NCI-H460 (cell line): Measurements from ENCODE around the gene SSR1. TPM values are rescaled to one million over a fixed set of nuclear protein-coding genes. Genes with fewer than 3 reads are reported as not detected.
"Not testable (repeated sequence)": the region's sequence is repeated elsewhere in the genome, so short reads cannot be mapped to it uniquely, and the experiment has no call there.

Experiments used
- DNase-seq: peaks from one replicate; pipeline ENCODE4 v3.0.0-alpha.2; 2016; ENCODE audit warnings: low read depth; ENCODE audit errors: extremely low read depth
- total RNA-seq: library from RNA; depleted of rRNA; stranded (reverse); fragments of >200 nt; shearing (Covaris generic); gene quantifications from 2 replicates; pipeline ENCODE4 v1.2.3, GENCODE V29; 2014

Gene SSR1
- total RNA-seq, 1 experiment from 2014 or later = 141 TPM

GRCh38 chr6:7283676-7284075, 29.3 kb downstream of the SSR1 start:
- DNase-seq = no peak

GRCh38 chr6:7282097-7282906, 30.7 kb downstream of the SSR1 start:
- no peak for DNase-seq

- no peak for DNase-seq
Observed at GRCh38 chr6:7276199-7276524, 36.8 kb downstream of the SSR1 start.

DNA sequence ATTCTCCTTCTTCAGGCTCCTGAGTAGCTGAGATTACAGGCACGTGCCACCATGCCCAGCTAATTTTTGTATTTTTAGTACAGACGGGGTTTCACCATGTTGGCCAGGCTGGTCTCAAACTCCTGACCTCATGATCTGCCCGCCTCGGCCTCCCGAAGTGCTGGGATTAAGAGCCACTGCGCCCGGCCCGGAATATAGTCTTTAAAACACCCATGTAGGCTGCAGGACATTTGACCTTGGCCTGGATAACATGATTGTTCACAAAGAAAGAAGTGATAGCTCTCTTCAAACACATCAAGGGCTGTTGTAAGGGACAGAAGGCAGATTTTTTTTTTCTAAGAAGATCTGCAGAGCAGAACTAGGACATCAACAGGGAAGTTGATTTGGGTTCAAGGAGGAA, 38.5 kb downstream of the SSR1 start:
- DNase-seq = not testable (repeated sequence)

DNA sequence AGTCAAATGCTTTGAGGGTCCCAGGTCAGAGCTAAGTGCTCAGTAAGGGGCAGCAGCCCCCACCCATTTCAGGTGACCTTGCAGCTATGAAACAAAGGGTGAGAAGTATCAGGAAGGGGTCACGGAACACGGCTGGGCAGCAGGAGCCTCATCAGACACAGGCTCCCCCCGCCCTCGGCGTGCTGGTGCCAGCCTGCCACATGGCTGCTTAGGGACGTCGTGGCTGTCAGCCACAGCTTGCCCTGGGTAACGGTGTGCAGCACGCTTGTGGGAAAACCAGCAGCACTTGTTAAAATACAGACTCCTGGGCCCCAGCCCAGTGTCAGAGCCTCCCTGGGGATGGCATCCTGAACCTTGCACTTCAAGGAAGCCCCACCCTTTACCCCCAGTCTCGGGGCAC, 39.3 kb downstream of the SSR1 start:
- no peak for DNase-seq

DNA sequence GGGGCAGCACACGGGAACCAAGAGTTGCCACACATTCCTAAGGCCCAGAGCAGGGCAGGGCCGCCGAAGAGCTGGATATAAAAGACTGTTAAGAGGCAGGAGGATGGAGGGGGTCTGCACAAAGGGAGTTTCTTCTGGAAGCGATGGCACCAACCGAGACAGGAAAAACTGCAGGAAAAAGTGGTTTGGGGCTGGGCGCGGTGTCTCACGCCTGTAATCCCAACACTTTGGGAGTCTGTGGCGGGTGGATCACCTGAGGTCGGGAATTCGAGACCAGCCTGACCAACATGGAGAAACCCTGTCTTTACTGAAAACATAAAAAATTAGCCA, 41.8 kb downstream of the SSR1 start:
- no peak for DNase-seq

DNA sequence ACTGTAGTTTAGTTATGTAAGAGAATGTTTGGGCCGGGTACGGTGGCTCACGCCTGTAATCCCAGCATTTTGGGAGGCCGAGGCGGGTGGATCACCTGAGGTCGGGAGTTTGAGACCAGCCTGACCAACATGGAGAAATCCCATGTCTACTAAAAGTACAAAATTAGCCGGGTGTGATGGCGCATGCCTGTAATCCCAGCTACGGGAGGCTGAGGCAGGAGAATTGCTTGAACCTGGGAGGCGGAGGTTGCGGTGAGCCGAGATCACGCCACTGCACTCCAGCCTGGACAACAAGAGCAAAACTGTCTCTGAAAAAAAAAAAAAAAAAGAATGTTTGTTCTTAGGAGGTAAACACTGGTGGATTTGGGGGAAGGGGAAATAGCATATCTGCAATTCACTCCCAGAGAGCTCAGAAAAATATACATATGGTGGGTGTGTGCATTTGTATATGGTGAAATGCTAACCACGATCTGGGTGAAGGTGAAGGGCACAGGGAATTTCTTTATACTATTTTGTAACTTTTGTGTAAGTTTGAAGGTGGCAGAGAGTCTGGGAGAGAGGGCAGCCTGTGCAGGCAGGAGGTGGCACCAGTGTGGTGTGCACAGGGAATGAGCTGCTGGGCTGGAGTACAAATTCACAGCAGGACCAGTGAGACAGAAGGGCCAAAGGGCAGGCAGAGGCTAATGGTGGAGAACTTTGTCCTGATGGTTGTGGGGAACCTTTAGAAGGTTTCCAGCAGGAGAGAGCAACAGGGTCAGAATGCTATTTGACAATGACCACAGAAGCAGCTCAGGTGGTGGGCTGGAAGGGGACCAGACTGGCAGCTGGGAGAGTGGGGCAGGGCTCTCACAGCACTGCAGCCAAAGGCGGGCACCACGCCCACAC, 42.4 kb downstream of the SSR1 start:
- no peak for DNase-seq

DNA sequence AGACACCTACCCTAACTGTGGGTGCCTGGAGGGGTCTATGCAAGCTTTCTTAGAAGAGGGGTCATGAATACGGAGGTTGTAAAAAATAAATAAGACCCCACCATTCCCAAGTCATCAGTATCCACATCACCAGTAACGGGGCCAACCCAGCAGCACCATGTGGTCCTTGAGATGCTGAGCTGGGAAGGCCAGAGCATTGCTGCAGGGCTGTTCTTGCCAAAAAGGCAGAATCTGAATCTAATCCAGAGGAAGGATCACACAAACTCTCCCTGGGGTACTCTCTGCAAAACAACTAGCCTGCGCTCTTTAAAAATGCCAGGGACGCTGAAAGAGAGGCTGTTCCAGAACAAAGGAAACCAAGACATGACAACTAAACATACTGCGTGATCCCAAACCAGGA, 43.2 kb downstream of the SSR1 start:
- DNase-seq = no peak

- DNase-seq = no peak
Observed at GRCh38 chr6:7268816-7269555, 44.0 kb downstream of the SSR1 start.

GRCh38 chr6:7268362-7268761, 44.6 kb downstream of the SSR1 start:
- DNase-seq = no peak

- peak; percentile 32 for DNase-seq
Observed at GRCh38 chr6:7267466-7268091, 45.4 kb downstream of the SSR1 start.

- DNase-seq = no peak
Observed at GRCh38 chr6:7267071-7267465, 45.9 kb downstream of the SSR1 start.

- DNase-seq = not testable (repeated sequence)
Observed at GRCh38 chr6:7265385-7265726, 47.6 kb downstream of the SSR1 start.

DNA sequence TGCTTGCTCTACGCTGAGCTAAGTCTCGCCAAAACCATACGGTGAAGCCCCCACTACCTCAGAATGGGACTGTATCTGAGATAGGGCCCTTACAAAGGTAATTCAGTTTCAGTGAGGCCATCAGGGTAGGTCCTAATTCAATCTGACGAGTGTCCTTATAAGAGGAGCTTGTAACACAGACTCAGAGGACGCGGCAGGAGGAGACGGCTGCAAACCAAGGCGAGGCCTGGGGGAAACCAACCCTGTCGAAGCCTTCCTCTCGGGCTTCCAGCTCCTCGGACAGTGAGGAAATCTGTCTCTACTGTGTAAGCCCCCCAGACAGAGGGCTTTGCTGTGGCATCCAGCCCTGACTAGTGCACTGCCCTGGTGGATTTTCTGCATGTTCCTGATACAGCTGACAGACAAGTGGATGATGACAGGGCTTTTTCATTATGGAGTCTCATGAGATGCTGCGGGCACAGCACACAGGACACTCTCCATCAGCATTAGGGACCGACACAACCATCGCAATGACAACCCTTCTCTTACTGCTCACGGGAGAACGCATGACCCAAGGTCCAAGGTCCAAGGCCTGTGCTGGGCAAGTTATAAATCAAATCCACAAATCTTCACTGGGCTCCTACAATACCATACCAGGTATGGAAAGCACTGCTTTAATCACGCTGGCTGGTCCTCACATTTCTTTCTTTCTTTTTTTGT, 48.2 kb downstream of the SSR1 start:
- no peak for DNase-seq

DNA sequence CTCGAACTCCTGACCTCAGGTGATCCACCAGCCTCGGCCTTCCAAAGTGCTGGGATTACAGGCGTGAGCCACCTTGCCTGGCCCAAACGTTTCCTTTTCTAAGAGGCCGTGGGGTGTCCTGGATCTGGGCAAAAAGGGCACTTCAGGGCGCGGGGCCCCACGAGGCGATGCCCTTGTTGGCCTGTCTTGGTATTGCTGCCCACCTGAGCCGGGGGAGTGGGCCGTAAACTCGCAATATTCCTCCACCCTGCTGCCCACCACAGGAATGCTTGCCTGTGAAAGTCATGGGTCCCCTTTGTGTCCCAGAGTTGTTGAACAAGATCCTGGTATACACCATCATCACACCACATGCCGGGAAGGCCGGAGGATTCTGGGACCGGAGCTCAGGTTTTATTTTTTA, 49.0 kb downstream of the SSR1 start:
- DNase-seq = no peak

- not testable (repeated sequence) for DNase-seq
Observed at GRCh38 chr6:7263519-7263805, 49.5 kb downstream of the SSR1 start.

GRCh38 chr6:7262746-7263518, 50.1 kb downstream of the SSR1 start:
- DNase-seq = no peak

GRCh38 chr6:7261852-7262461, 51.0 kb downstream of the SSR1 start:
- DNase-seq = no peak

DNA sequence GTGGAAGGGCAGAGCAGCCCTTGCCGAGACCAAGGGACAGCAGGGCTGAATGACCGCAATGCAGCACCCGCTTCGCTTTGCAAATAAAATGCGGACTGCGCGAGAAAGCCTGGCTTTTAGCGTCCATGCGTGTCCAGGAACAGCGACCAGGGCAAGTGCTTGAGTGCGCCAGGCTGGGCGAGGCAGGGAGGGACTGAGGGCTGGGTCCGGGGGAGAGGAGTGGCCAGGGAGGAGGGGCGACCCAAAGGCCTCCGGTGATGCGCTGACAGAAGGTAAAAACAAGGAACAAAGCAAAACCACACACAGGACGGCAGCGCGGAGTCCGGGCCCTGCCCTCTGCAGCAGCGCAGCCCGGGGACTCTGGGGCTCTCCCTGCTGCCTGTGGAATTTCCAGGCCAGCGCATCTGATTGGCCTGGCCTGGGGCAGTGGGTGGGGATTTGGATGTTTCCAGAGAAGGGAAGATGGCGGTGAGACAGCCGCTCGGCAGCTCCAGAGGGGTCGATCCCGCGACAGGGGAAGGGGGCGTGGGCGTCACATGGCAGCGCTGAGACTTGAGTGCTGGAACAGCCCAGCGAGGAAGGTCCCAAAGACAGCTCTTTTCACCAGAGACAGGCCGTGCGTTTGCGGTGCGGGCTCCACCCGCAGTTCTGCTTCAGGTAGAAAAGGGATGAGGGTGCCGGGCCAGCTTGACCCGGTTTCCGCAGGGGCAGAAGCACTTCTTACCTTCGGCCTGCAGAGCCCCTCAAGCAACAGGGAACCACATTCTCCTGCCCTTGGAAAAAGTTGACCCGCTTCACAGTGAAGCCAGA, 51.8 kb downstream of the SSR1 start:
- DNase-seq = peak; percentile 76
